NCI-H146 (cell line): ENCODE measurements around the gene CPAMD8.
"Not testable (repeated sequence)": the region's sequence is repeated elsewhere in the genome, so short reads cannot be mapped to it uniquely, and the experiment has no call there.

ENCODE experiments used
- DNase-seq: peaks from one replicate; lab custom pipeline; 2025; lab: John Stamatoyannopoulos, UW

The CPAMD8 gene

GRCh38 chr19:16946951-16947940, 79.4 kb downstream of the CPAMD8 start:
- no peak for DNase-seq

- no peak for DNase-seq
Measured at GRCh38 chr19:16945762-16946465, 80.7 kb downstream of the CPAMD8 start.

GRCh38 chr19:16945364-16945714, 81.3 kb downstream of the CPAMD8 start:
- DNase-seq: no peak

GRCh38 chr19:16944626-16945363, 81.8 kb downstream of the CPAMD8 start:
- DNase-seq: no peak

- no peak for DNase-seq
Measured at GRCh38 chr19:16943942-16944625, 82.5 kb downstream of the CPAMD8 start.

- not testable (repeated sequence) for DNase-seq
Measured at GRCh38 chr19:16943090-16943489, 83.5 kb downstream of the CPAMD8 start.

GRCh38 chr19:16942583-16942982, 84.0 kb downstream of the CPAMD8 start:
- DNase-seq: no peak

GRCh38 chr19:16940626-16941025, 86.0 kb downstream of the CPAMD8 start:
- no peak for DNase-seq

- DNase-seq: not testable (repeated sequence)
Measured at GRCh38 chr19:16940063-16940462, 86.5 kb downstream of the CPAMD8 start.

- DNase-seq: no peak
Measured at GRCh38 chr19:16938211-16938610, 88.4 kb downstream of the CPAMD8 start.

GRCh38 chr19:16937796-16938195, 88.8 kb downstream of the CPAMD8 start:
- DNase-seq: not testable (repeated sequence)

- DNase-seq: no peak
Measured at GRCh38 chr19:16936901-16937300, 89.7 kb downstream of the CPAMD8 start.

- DNase-seq: no peak
Measured at GRCh38 chr19:16934489-16934888, 92.1 kb downstream of the CPAMD8 start.

GRCh38 chr19:16931306-16931705, 95.3 kb downstream of the CPAMD8 start:
- no peak for DNase-seq

GRCh38 chr19:16930753-16931152, 95.9 kb downstream of the CPAMD8 start:
- DNase-seq: no peak

- DNase-seq: no peak
Measured at GRCh38 chr19:16928916-16929315, 97.7 kb downstream of the CPAMD8 start.

GRCh38 chr19:16928351-16928750, 98.3 kb downstream of the CPAMD8 start:
- no peak for DNase-seq

- DNase-seq: no peak
Measured at GRCh38 chr19:16927883-16928282, 98.7 kb downstream of the CPAMD8 start.

GRCh38 chr19:16922949-16923348, 103.7 kb downstream of the CPAMD8 start:
- no peak for DNase-seq

GRCh38 chr19:16922592-16922934, 104.0 kb downstream of the CPAMD8 start:
- DNase-seq: no peak

- DNase-seq: no peak
Measured at GRCh38 chr19:16921766-16922591, 104.6 kb downstream of the CPAMD8 start.
